Measurements from ENCODE around the gene PRKD1.

DNA sequence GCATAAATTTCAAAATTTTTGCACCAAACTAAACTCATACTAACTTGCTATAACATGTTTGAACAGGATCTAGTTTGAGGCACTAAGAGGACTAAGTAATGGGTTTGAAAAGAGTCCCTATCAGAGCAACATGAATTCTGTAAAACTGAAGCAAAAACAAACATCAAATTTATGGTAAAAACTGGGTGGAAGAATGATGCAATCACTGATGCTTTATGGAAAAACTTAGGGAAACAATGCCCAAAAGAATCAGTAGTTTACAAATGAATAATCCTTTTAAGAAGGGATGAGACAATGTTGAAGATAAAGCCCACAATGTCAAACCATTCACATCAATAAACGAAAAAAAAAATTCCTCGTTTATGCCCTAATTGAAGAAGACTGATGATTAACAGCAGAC is 88.9 kb downstream of the PRKD1 start:
- TF ChIP-seq, protein P1, sequence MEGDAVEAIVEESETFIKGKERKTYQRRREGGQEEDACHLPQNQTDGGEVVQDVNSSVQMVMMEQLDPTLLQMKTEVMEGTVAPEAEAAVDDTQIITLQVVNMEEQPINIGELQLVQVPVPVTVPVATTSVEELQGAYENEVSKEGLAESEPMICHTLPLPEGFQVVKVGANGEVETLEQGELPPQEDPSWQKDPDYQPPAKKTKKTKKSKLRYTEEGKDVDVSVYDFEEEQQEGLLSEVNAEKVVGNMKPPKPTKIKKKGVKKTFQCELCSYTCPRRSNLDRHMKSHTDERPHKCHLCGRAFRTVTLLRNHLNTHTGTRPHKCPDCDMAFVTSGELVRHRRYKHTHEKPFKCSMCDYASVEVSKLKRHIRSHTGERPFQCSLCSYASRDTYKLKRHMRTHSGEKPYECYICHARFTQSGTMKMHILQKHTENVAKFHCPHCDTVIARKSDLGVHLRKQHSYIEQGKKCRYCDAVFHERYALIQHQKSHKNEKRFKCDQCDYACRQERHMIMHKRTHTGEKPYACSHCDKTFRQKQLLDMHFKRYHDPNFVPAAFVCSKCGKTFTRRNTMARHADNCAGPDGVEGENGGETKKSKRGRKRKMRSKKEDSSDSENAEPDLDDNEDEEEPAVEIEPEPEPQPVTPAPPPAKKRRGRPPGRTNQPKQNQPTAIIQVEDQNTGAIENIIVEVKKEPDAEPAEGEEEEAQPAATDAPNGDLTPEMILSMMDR (IDR thresholded peaks at IDR 0.05) = no peak
- TF ChIP-seq POLR2A (IDR thresholded peaks at IDR 0.05) = no peak
